Pons (tissue), 1 donor: ENCODE results near the gene VAT1L.
A peak's percentile ranks its signal among the peaks of the same experiment; 100 is the strongest.

Experiments
- DNase-seq: peaks from one replicate; pipeline ENCODE4 v3.0.0-alpha.2; 2016; ENCODE audit warnings: low spot score

VAT1L gene

DNA sequence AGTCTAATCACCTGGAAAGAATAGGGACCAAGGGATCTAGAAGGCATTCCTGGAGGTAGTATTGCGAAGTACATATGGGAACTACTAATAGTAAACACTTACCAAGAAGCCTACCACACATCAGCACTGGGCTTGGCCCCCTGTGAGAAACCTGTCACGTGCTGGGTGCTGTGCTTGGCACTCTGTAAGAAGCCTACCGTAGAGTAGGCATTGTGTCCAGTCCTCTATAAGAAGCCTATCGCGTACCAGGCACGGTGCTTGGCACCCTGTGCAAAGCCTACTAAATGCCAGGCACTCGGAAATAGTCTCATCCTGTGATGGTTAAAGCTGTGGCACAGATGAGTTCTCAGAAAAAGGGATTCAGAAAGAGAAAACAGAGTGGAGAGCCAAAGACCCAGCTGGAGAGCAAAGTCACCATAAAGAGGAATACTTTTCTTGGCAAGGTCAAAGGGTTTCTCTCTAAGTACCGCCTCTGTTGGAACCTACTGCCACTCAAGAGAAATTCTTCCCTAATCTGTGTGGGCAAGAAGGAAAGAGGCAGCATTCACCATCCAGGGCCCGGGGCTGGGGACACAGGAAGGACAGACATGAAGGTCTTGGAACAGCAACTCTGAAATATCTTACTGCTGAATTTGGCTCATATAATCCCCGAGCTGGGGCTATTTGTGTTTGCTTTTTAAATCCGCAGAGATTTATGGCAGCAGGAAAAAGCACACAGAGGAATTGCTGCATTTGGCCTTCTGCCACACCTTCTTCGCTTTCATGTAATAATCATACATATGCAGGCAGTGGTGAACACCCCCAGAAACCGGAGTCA, 81.8 kb downstream of the VAT1L start:
- peak; percentile 17 for DNase-seq

DNA sequence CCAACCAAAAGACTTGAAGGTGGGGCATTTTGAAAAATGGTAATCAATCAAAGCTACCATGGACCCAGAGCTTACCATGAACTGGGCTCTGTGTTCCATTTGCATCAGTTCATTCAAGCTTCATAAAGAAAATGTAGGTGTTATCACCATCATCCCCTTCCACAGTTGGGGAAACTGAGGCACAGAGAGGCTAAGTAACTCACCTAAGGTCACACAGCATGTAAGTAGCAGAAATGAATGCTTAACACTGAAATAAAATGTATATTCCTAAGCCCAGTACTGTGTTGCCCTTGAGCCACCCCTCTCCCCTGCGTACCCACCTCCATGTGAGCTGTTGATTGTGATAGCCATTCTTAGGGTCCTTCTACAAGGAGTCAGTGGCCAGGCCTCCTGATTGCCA, 83.6 kb downstream of the VAT1L start:
- DNase-seq, result no peak

DNA sequence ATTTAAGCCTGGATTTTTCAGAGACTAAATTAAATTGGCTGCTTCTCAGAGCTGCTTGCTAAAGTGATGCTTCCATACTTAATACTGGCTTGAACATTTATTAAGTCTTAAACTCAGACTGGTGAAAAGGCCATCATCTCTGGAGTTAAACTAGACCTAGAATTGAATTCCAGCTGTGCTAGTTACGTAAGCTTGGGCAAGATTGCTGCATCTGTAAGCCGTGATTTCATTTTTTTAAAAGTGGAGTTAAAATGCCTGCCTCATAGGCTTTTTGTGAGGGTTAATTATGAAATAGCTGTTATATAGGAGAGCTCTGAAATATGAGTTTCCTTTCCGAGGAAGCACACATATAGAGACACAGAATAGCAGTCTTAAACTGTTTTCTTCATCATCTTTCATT, 84.7 kb downstream of the VAT1L start:
- DNase-seq, result no peak

DNA sequence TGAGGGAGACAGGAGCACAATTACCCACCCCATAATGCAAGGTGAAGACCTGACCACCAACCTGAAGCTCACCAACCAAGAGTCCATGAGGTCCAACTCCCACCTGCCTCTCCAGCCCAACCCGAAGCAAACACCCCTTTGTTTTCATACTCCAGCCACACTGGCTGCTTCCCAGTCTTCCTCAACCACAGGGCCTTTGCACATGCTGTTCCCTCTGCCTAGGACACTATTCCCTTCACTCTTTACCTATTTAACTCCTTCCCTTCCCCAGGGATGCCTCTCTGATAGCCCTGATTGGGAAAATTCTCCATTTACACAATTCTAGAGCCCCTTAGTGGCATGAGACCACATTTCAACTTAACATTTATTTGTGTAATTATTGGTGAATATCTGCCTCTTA, 86.0 kb downstream of the VAT1L start:
- DNase-seq, result no peak

DNA sequence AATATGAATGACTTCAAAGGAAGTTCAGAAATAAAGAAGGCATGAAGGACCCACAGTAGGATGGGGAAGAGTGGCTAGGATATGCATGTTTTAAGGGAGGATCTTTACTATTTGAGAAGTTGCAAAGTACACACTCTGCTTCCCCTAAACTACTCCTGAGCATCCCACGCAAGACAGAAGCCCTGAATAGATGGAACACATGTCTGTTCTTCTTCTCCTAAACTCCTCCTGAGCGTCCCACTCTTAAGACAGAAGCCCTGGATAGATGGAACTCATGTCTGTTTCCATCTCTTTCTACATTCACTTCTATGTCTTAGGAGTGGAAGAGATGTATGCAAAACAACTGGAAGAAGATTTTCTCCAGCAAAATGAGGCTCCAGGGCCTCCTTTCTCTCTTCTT, 88.4 kb downstream of the VAT1L start:
- no peak for DNase-seq

DNA sequence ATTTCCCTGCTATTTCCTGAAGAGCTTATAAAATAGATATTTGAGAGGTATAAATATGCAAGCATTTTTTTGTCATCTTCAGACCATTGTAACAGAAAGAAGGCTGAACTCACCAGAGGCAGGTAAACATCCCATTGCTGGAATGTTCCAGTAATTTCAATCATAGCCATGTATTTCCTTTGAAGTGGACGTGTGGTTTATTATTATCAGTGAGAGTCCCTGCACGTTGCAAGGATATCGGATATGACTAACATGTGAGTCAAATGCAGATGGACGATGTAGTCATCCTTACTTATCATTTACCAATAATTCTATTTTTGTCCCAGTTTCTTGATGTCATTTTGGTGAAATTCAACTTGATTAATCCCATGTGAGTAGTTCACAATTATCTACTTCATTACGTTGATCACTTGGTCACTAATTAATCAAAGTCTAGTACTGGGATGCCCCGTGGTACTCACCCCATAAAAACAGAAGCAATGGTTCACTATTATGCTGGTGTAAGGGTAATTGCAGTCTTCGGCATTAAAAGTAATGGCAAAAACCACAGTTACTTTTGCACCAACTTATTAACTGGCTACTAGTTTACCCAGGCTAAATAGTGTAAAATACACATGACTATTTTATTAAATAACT, 89.5 kb downstream of the VAT1L start:
- DNase-seq, result no peak

DNA sequence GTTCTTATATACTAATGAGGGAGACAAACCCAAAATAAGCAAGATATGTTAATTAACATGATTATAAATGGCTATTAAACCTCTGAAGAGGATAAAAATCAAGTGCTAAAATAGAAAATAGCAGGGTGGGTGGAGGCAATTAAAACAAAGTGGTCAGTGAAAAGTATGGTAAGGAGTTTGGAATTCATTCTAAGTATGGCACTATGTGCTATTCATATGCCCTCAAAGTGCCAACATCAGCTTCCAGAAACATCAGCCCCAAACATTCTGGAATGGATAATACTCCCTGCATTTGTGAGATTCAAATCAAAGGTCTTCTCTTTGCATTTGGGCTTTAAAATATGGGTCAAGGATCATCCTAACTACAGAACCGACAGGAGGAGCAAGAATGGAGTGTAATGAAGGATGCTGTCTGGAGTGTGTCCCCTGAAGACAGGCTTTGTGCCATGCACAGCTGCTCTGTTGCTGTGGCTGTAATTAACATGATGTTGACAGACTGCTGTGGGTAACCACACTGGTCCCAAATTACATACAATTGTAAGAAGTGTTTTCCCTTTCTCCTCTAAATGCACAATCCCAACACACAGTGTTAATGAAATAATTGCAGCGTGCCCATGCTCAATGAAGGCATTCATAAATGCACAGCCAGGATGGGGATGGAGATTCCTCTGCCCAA, 93.1 kb downstream of the VAT1L start:
- no peak for DNase-seq

DNA sequence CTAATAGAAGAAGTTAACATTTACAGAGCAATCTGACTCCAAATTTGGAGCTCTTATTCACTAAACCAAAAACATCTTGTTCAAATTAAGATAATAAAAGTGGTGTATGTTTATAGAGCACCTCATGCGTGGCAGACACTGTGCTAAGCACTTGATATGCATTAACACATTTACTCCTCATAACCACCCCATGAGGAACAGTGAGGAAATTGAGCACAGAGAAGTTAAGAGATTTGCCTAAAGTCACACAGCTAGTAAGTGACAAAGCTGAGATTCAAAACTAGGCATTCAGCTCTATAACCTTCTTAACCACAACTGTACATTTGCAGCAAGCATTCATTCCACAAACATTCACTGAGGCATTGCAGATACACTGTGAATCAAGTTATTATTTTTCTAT, 94.0 kb downstream of the VAT1L start:
- no peak for DNase-seq

DNA sequence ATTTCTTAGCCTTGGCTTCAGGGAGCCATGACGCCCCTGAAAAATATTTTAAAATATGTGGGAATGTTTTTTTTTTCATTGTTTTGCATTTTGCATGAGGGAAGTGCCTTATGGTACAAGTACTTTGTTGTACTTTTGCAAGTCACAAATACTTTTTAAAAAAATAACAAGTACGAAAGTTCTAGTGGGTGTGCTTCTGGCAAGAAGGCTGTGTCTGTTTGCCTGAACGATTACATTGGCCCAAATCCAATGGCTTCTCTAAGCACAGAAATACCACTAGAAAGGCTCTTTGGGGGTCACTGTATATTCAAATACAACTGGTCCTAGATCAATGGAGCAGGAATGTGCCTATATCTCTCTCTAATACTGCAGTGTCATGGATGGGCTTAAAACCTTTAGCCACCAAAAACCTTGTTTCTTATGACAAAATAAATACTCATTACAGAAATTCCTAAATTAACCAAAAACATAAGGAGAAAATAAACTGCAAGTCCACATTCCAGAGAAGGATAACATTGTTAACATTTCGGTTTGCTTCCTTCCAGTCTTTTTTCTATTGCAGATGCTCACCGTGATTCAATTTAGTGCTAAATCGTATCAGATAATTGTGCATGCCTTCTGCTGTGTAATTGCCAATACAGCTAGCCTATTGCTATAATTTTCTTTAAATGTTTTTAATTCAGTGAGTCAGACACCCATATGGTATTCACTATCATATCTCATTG, 97.4 kb downstream of the VAT1L start:
- DNase-seq, result no peak

DNA sequence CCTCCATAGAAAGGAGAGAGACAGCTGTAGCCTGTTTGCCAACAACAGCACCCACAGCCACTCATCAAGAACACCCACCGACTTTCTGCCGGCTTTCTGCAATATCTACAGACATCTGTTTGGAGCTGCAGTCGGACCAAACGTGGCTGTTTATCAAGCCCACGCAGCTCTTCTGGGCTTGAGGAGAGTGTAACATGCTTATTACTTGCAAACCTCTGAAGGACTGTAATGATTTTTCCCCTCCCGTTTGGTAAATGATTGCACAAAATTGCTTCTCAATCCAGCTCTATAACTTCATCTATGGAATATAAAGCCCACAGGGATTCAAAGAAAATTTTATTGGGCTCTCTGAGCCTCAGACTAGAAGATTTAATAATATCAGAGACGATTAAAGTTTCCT, 100.5 kb downstream of the VAT1L start:
- DNase-seq, result no peak

DNA sequence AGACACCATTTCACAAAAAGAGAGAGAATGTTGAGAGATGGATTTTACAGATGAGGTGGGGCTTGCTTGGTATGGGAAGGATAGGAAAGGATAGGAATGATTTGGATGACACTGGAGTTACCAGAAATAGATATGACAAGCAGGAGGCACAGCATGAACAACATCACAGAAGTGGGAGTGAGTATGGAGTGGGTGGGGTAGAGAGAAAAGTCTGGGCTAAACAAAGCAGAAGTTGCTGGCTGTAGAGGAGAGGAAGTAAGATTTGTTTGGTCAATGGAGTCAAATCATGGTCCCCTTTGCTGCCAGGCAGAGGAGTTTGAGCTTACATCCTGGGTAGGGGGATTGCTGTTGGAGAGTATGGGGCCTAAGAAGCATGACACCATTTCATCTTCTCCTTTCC, 101.7 kb downstream of the VAT1L start:
- no peak for DNase-seq

DNA sequence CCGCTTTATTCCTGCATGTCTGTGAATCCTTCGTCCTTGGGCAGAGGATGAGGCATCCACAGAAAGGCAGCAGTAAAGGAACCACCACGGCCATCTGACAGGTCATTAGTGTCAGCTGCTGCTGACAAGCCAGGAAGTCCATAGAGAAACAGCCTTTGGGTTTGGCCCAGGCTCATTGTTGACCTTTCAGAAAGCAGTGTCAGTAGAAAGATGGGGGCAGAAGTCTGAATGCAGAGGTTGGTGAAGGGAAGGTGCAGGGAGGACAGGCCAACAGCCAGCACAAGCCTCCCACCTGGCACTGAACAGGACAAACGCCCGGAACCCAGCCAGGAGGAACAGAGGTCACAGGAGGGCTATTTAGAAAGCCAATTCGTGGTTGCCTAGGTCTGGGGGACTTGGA, 105.8 kb downstream of the VAT1L start:
- no peak for DNase-seq

DNA sequence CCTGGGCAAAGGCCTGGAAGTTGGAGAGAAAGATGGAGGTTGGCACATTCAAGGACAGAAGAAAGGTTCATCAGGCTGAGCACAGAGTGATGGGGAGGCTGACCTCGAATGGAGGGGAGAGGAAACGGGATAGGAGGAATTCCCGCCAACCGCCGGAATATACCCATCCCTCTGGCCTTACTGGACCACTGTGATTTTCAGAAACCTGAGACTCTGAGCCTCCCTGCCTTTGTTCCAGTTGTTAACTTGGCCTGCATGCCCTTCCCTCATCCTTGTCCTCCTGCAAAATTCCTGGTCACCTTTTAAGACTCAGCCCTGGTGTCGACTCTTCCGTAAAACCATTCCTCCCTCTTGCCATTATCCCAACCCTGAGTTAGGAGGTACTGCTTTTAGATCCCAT, 107.6 kb downstream of the VAT1L start:
- no peak for DNase-seq

DNA sequence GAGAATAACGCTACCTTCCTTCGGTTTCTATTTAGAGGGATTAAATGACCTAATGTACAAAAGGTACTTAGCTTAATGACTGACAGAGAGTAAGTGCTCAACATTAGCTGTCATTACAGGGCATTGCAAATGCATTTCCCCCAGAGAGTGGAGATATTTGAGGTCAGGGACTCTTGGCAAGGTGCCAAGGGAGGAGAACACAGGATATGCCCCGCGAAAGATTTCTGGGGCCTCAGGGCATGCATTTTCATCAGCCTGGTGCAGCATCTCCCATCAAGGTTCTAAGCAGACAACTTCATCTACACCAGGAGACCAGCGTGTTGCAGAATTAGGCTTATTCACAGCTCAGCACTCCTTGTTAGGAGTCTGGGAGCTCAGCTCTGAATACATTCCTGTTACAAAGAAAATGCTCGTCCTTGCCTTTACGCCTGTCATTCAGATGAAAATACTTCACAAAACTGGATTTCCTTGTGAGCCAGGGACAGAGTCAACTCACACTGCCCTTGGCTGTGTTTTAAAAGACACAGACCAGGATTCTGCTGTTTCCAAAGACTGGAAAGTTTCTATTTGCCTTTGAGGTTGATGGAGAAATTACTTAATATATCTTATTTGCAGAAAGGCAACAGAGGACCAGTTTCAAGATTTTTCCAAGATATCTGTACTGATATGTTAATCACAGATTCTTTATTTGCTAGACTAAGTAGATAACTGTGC, 108.2 kb downstream of the VAT1L start:
- DNase-seq, result no peak

DNA sequence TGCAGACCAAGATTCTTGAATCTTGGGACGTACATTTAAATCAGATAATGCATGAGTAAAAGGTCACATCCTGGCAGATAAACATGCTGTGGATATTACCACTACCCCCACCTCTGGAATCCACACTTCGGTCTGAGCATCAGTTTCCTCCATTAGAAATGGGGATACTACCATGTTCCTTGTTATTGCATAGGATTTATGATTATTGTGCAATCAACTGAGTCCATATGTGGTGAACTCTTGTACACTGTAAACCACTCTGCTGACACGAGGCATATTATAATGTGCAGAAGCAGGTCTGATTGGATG, 108.7 kb downstream of the VAT1L start:
- DNase-seq, result no peak

DNA sequence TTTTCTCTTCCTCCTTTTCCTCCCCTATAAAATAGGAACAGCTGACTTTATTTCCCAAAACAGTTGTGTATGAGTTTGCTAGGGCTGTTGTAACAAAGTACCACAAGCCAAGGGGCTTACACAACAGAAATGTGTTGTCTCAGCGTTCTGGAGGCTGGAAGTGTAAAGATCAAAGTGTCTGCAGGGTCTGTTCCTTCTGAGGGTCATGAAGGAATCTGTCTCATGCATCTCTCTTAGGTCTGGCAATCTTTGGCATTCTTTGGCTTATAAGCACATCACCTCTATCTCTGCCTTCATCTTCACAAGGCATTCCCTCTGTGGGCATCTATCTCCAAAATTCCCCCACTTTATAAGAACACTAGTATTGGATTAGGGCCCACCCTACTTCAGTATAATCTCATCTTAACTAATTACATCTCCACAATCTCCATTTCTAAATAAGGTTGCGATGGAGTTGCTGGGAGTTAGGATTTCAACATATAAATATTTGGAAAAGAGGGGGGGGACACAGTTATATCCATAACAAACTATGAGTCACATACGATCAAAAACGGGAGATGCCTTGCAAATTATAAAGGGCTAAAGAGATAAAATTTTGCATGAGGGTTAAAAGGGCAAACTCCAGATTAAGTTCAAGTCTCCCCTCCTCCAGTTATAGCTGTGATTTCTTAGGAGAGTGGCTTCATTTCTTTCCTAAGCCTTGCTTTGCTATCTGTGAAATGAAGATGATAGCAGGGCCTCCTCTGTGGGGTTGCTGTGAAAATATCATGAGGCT, 109.7 kb downstream of the VAT1L start:
- DNase-seq, result no peak

DNA sequence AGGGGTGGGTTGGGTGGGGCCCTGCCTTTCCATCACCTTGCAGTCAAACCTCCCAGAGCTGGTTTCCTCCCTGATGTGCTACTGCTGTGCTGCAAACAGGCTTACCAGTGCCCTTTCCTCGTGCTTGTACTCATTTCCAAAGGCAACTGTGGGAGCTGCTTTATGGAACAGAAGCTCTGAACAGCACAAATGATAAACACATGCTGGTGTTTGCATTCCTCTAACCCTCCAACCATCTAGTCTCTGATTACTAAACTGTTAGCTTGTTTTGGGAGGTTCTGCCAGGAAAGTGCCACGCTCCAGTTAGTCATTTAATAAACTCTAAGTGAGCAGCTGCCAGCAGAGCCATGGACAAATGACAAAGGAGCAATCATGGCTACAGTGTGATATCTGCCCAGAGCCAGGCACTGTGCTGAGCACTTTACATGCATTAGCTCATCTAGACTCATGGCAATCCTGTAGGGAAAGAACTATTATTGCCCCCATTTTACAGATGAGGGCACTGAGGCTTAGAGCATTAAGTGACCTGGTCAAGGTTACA, 110.4 kb downstream of the VAT1L start:
- DNase-seq, result no peak

DNA sequence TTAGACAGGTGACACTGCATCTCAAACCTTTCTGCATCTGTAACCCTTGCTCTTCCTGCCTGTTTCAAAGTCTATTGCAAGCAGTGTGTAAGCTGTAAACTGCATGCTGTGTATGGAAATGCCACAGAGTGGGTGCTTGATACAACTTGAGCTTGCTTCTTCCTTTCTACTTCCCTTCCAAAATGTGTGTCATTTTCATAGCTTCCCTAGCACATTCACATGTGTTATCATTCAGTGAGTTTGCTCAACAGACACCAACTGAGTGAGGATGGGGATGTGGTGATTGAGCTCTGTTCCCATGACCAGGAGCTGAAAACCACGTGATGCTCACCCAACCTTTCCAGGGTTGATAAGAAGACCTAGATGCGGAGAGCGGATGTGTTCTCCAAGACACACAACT, 111.1 kb downstream of the VAT1L start:
- DNase-seq, result no peak

DNA sequence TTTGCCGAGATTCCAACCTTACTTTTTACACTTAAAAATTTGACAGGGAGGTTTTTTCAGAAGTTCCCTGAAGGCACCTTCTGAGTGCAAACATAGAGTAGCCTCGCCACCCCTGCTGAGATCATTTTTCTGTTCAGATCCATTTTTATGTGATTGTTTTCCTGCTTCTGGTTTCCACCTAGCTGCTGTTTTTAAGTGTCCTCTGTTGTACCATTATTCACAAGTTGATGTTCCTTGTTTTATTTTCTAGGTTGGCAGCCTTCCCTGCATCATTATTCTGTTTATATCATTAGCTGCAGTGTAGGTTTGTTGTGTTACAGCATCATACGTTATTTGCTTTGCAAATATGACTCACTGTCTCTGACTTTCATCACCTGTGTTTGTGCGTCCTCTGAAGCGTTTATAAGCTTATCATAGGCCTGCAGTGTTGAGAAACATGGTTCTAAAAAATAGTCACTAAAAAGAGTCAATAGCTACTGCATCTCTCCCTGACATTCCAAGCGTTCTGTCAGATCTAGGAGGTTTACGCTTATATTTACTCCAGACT, 117.1 kb downstream of the VAT1L start:
- no peak for DNase-seq

DNA sequence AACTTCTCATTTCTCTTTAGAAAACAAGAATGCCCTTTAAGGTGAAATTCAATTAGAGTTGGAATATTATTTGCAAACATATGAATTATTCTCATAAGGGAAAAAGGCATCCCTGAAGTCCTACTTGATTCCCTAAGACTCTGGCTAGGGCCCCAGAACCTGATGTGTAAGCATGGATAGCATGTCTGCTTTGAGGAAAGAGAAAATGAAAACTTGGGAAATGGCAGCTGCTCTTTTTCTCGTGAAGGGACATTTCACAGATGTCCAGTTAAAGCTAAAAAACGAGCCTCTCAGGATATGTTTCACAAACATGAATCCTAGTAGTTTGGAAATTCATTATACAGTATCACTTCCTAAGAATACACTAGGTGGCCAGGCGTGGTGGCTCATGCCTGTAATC, 121.7 kb downstream of the VAT1L start:
- no peak for DNase-seq

DNA sequence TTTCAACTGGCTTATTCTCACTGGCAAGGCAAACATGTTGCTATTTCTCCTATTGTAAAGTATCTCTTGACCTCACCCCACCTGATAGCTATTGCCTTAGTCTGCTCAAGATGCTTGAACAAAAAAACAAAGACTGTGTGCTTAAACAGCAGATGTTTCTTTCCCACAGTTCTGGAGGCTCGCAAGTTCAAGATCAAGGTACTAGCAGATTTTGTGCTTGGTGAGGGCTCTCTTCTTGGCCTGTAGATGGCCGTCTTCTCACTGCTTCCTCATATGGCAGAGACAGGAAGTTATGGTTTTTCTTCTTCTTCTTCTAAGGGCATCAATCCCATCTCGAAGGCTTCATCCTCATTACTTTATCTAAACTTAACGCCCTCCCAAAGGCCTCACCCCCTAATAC, 124.3 kb downstream of the VAT1L start:
- no peak for DNase-seq
